Right lobe of liver (tissue), 4 donors: Measurements from ENCODE around the gene CYB561A3.

Source experiments
- POLR2A ChIP-seq: fragments of 450-650 bp; IDR thresholded peaks from one replicate; pipeline ENCODE4 v1.6.1; 2017; ENCODE audit warnings: antibody characterized with exemption, mild to moderate bottlenecking
- TF ChIP-seq, protein P1 (sequence below), 4 donors: fragments of 200-600 bp in 3 of 4; fragments of 450-650 bp in 1 of 4; IDR thresholded peaks; one replicate each; pipeline versions ENCODE4 v1.5.1 to v1.8.0; 2016 to 2022; ENCODE audit warnings: antibody characterized with exemption in 4 of 4, mild to moderate bottlenecking in 2 of 4
- donor health status: DM: no; HTN: no; CAD: no.
- donor health status: DM: no; HTN: no; CAD: no.
- donor health status: DM: no; HTN: yes; CAD: no.

DNA sequence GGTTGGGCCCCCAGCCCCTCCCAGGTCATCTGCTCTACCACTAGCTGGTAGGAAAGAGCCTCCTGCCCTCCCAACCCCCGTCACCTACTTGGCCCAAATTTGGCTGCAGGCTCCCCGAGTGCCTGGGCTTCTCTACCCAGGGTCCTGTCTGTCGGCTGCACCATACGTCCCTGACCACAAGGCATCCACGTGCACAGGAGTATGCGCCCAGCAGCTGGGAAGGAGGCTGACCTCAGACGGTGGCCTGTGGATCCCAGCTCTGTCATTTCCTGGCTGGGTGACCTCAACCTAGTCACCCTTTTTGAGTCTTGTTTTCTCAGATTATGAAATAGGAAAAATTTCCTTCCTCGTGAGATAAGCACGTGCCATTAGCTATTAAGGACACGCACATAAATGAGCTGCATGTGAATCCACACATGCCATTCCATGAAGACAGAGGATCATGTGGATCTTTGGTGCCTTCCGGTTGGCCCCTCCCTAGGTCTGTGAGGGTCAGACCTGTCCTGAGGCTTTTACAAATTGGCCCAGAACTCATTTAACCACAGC is 13.7 kb downstream of the CYB561A3 start:
- TF ChIP-seq, protein P1, sequence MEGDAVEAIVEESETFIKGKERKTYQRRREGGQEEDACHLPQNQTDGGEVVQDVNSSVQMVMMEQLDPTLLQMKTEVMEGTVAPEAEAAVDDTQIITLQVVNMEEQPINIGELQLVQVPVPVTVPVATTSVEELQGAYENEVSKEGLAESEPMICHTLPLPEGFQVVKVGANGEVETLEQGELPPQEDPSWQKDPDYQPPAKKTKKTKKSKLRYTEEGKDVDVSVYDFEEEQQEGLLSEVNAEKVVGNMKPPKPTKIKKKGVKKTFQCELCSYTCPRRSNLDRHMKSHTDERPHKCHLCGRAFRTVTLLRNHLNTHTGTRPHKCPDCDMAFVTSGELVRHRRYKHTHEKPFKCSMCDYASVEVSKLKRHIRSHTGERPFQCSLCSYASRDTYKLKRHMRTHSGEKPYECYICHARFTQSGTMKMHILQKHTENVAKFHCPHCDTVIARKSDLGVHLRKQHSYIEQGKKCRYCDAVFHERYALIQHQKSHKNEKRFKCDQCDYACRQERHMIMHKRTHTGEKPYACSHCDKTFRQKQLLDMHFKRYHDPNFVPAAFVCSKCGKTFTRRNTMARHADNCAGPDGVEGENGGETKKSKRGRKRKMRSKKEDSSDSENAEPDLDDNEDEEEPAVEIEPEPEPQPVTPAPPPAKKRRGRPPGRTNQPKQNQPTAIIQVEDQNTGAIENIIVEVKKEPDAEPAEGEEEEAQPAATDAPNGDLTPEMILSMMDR (IDR thresholded peaks at IDR 0.05) = no peak
- TF ChIP-seq POLR2A = no peak
